Upper lobe of left lung (tissue), 6 donors: ENCODE data around the gene ARPC1A. TPM values are rescaled to one million over a fixed set of nuclear protein-coding genes. Genes with fewer than 3 reads are reported as not detected.

Experiments used
- ATAC-seq, 2 donors: fragments of 200-7000 bp; cut with Tn5 transposase; one replicate each; pipeline ENCODE4 v1.9.1; 2022; ENCODE audit warnings: mild to moderate bottlenecking in 2 of 2, moderate library complexity in 2 of 2; ENCODE audit not compliant: low FRiP score in 2 of 2
- DNase-seq, 2 donors: peaks; one replicate each; pipeline ENCODE4 v3.0.0-alpha.2; 2019 to 2020
- H3K27ac ChIP-seq, 4 donors: fragments of 200-600 bp; sonication (generic); one replicate each; pipeline ENCODE4 v1.5.1; 2016 to 2019
- H3K27me3 ChIP-seq, 4 donors: fragments of 200-600 bp; sonication (generic); one replicate each; pipeline ENCODE4 v1.5.1; 2017 to 2019
- H3K36me3 ChIP-seq, 4 donors: fragments of 200-600 bp; sonication (generic); one replicate each; pipeline ENCODE4 v1.5.1; 2016 to 2019
- H3K4me1 ChIP-seq, 4 donors: fragments of 200-600 bp; sonication (generic); one replicate each; pipeline ENCODE4 v1.5.1; 2018 to 2019
- H3K4me3 ChIP-seq, 4 donors: fragments of 200-600 bp; sonication (generic); one replicate each; pipeline ENCODE4 v1.5.1; 2017 to 2019; ENCODE audit warnings: mild to moderate bottlenecking in 2 of 4, moderate library complexity in 1 of 4
- H3K9me3 ChIP-seq, 4 donors: fragments of 200-600 bp; sonication (generic); one replicate each; pipeline ENCODE4 v1.5.1; 2018 to 2019
- EP300 ChIP-seq, 4 donors: sonication (generic); formaldehyde crosslinking; IDR thresholded peaks; one replicate each; pipeline ENCODE4 v1.5.1; 2017; ENCODE audit warnings: antibody characterized with exemption in 4 of 4, control low read depth in 2 of 4
- POLR2A ChIP-seq, 4 donors: fragments of 450-650 bp; IDR thresholded peaks; one replicate each; pipeline ENCODE4 v1.5.1; 2016 to 2017; ENCODE audit warnings: antibody characterized with exemption in 4 of 4, mild to moderate bottlenecking in 2 of 4
- POLR2AphosphoS5 ChIP-seq, 2 donors: sonication (generic); formaldehyde crosslinking; IDR thresholded peaks; one replicate each; pipeline ENCODE4 v1.5.1; 2017; ENCODE audit warnings: antibody characterized with exemption in 2 of 2
- WGBS, 2 donors: methylation state at CpG; one replicate each; pipeline ENCODE4 v1.1.5; 2017 to 2018; 5-methylcytosine and 5-hydroxymethylcytosine counted together
- total RNA-seq, 6 donors: library from RNA; depleted of rRNA in 4 of 6; stranded (reverse); fragments of >200 nt in 4 of 6; gene quantifications; one replicate each; pipeline versions ENCODE4 v1.1.0 to v1.2.1, GENCODE V29; 2016 to 2021
- TF ChIP-seq, protein P1 (sequence below), 6 experiments: fragments of 450-650 bp in 4 of 6; fragments of 200-600 bp in 2 of 6; sonication (generic) in 2 of 6; IDR thresholded peaks; one replicate each; pipeline ENCODE4 v1.5.1; 2016 to 2019; ENCODE audit warnings: antibody characterized with exemption in 6 of 6
- donor health status: DM: no; HTN: no; CAD: no; lungs with moderate emphysema.
- donor health status: DM: no; HTN: yes; CAD: no; lungs with severe emphysema.

ARPC1A gene
- total RNA-seq, 6 donors from 2014 or later: 81.7 to 129 (median 122) TPM

DNA sequence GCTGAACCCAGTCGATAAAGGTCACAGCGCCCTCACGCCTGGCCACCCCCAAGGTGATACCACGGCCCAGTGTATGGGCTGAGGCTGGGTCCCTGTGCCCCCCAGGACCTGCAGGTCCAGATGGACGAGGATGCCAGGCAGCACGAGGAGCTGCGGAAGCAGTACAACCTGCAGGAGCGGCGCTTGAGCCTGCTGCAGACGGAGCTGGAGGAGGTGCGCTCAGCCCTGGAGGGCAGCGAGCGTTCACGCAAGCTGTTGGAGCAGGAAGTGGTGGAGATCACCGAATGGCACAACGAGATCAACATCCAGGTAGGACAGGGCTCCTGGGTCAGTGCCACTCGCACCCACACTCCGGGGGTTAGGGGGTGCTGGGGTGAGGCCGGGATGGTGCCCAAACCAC lies 24.2 kb upstream of the ARPC1A start:
- H3K4me1 ChIP-seq: no peaks in the 10 kb centered on the region
- no peak overlapping the region for H3K4me3 ChIP-seq
- H3K36me3 ChIP-seq: no peaks in the 10 kb centered on the region
- 90 to 92% methylated on average over 17 to 19 of the region's 19 CpGs for WGBS, 2 donors
- no peaks in the 10 kb centered on the region for H3K9me3 ChIP-seq
- H3K27ac ChIP-seq: no peak overlapping the region
- no peaks in the 10 kb centered on the region for H3K27me3 ChIP-seq
- DNase-seq (peak in 1 of 2 donors; percentile 73), ATAC-seq (no peak)
- TF ChIP-seq, protein P1, sequence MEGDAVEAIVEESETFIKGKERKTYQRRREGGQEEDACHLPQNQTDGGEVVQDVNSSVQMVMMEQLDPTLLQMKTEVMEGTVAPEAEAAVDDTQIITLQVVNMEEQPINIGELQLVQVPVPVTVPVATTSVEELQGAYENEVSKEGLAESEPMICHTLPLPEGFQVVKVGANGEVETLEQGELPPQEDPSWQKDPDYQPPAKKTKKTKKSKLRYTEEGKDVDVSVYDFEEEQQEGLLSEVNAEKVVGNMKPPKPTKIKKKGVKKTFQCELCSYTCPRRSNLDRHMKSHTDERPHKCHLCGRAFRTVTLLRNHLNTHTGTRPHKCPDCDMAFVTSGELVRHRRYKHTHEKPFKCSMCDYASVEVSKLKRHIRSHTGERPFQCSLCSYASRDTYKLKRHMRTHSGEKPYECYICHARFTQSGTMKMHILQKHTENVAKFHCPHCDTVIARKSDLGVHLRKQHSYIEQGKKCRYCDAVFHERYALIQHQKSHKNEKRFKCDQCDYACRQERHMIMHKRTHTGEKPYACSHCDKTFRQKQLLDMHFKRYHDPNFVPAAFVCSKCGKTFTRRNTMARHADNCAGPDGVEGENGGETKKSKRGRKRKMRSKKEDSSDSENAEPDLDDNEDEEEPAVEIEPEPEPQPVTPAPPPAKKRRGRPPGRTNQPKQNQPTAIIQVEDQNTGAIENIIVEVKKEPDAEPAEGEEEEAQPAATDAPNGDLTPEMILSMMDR (IDR thresholded peaks at IDR 0.05): no peak
- TF ChIP-seq POLR2A (IDR thresholded peaks at IDR 0.05) (no peak), EP300 (IDR thresholded peaks at IDR 0.05) (no peak), POLR2AphosphoS5 (IDR thresholded peaks at IDR 0.05) (no peak)

DNA sequence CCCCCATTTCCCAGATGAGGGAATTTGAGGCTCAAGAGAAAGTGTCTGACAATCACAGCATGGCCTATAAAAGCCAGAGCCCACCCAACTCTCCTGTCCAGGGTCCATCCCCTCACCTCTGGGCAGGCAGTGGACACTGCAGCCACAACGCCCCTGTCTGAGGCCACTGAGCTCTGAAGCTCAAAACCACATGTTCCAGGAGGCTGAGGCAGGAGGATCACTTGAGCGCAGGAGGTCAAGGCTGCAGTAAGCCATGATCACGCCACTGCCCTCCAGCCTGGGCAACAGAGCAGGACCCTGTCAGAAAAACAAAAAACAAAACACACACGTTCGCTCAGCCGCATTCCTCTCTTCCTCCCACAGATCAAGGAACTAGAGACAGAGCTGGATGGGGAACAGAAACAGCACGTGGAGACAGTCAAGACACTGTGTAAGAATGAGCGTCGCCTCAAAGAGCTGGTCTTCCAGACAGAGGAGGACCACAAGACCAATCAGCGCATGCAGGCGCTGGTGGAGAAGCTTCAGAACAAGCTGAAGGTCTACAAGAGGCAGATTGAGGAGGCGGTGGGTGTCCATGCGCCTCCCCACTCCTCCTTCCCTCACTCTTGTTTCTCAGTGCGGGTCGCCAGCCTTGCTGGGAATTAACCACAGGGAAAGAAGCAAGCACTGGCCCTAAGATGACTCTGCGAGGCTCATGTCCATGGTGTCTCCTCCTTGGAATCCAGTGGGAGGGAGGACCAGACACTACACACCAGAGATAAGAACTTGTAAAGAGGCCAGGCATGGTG lies 20.0 kb upstream of the ARPC1A start:
- peaks cover 0 to 3% (median 0%) of the 10 kb centered on the region in 4 donors for H3K9me3 ChIP-seq
- DNase-seq (no peak), ATAC-seq (no peak)
- no peak overlapping the region for H3K27ac ChIP-seq
- whole genome bisulfite sequencing, 2 donors: 85 to 89% methylated on average over 16 of the region's 16 CpGs
- no peaks in the 10 kb centered on the region for H3K27me3 ChIP-seq
- no peak overlapping the region for H3K4me3 ChIP-seq
- H3K4me1 ChIP-seq: no peaks in the 10 kb centered on the region
- H3K36me3 ChIP-seq: no peaks in the 10 kb centered on the region
- no peak for TF ChIP-seq EP300 (IDR thresholded peaks at IDR 0.05)
- no peak for TF ChIP-seq POLR2A (IDR thresholded peaks at IDR 0.05)
- no peak for TF ChIP-seq POLR2AphosphoS5 (IDR thresholded peaks at IDR 0.05)
- TF ChIP-seq, protein P1 (IDR thresholded peaks at IDR 0.05): no peak

DNA sequence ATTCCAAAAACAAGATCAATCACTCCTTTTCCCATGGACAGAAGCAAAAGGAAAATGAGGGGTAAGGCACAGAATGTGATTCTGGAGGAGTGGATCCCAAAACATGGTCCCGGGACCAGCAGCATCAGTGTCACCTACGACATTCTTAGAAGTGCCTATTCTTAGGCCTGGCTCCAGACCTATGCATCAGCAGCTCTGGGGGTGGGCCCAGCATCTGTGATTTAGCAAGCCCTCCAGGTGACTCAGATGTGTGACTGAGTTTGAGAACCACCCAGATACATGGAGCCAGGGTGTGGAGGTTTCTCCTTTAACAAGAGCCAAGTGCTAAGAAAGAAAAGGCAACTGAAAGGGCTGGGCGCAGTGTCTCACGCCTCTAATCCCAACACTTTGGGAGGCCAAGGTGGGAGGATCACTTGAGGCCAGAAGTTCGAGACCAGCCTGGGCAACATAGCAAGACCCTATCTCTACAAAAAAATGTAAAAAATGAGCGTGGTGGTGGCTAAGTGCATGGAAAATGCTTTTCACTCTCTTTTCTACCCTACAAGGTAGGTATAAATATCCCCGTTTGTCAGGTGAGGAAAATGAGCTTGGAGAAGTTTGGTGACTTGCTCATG lies 17.1 kb upstream of the ARPC1A start:
- H3K36me3 ChIP-seq: no peaks in the 10 kb centered on the region
- no peak overlapping the region for H3K4me3 ChIP-seq
- H3K9me3 ChIP-seq: peaks cover 0 to 3% (median 0%) of the 10 kb centered on the region in 4 donors
- no peak for ATAC-seq
- DNase-seq: no peak
- WGBS, 2 donors: 85 to 90% methylated on average over 7 of the region's 7 CpGs
- peaks cover 0 to 10% (median 5%) of the 10 kb centered on the region in 4 donors for H3K4me1 ChIP-seq
- TF ChIP-seq POLR2AphosphoS5 (IDR thresholded peaks at IDR 0.05) (no peak), EP300 (IDR thresholded peaks at IDR 0.05) (no peak), POLR2A (IDR thresholded peaks at IDR 0.05) (no peak)
- TF ChIP-seq, protein P1 (IDR thresholded peaks at IDR 0.05): no peak
- H3K27me3 ChIP-seq: no peaks in the 10 kb centered on the region
- H3K27ac ChIP-seq: no peak overlapping the region

DNA sequence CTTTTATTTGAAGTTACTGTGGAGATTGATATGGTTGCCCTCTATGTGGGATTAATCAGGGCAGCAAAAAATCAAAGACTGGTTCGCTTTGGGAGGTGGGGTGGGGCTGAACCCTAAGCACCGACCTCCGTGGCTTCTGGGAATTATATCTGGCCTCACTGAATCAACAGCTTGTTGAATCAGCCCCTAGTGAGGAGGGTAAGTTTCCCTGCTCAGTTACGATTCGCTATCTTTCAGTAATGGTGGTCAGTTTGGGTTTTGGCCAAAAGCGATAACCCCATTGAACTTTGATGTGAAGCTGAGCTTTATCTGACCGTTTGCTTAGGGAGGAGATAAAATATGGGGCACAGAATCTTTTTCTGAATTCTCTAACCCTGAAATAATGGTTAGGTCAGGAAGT lies 16.6 kb upstream of the ARPC1A start:
- Histone ChIP-seq H3K36me3 (no peaks in the 10 kb centered on the region), H3K9me3 (peaks cover 0 to 3% (median 0%) of the 10 kb centered on the region in 4 donors), H3K4me1 (peaks cover 0 to 10% (median 5%) of the 10 kb centered on the region in 4 donors), H3K27ac (no peak overlapping the region), H3K27me3 (no peaks in the 10 kb centered on the region), H3K4me3 (no peak overlapping the region)
- DNase-seq: no peak
- TF ChIP-seq, protein P1 (IDR thresholded peaks at IDR 0.05): no peak
- TF ChIP-seq POLR2AphosphoS5 (IDR thresholded peaks at IDR 0.05) (no peak), POLR2A (IDR thresholded peaks at IDR 0.05) (no peak), EP300 (IDR thresholded peaks at IDR 0.05) (no peak)
- ATAC-seq: no peak
- WGBS, 2 donors: 89 to 90% methylated on average over 7 of the region's 7 CpGs
